K562 (cell line): ENCODE measurements around the gene PCDH11Y. TPM values are rescaled to one million over a fixed set of nuclear protein-coding genes. Genes with fewer than 3 reads are reported as not detected.
"Not testable (repeated sequence)": the region's sequence is repeated elsewhere in the genome, so short reads cannot be mapped to it uniquely, and the experiment has no call there.

Source experiments
- ATAC-seq: fragments of 200-7000 bp; cut with Tn5 transposase; 3 replicates; pipeline ENCODE4 v1.9.1; 2020; ENCODE audit warnings: moderate library complexity
- BruUV-seq: library from RNA; stranded (reverse); fragments of 400-500 nt; replicated peaks from 2 replicates; lab custom pipeline; 2021; lab: Mats Ljungman, UMichigan
- CTCF ChIA-PET: fragments of 300-600 bp; formaldehyde crosslinking; extraction: SDS; loops from one replicate; lab custom pipeline; 2021; ENCODE audit warnings: low intra/inter-chr PET ratio; lab: Yijun Ruan, JAX
- POLR2A ChIA-PET: fragments of 300-600, 350-650 bp; sonication (Branson Sonifier 250); formaldehyde crosslinking; extraction: SDS; loops from one replicate; lab custom pipeline; 2021; ENCODE audit warnings: antibody characterized with exemption, inconsistent platforms; lab: Yijun Ruan, JAX
- DNase-seq, 4 experiments: peaks; one replicate each; pipeline versions ENCODE4 v3.0.0 to v3.0.0-alpha.2; 2011 to 2018; ENCODE audit warnings: low spot score in 3 of 4, mixed read lengths in 3 of 4; ENCODE audit errors: extremely low read depth in 1 of 4
- FAIRE-seq: peaks from 2 replicates; lab custom pipeline; 2011; peaks lifted over from hg19 to GRCh38; lab: Jason Lieb, UNC
- H2AFZ ChIP-seq: 2 replicates; pipeline ENCODE4 v1.6.0; 2011; ENCODE audit warnings: low read depth, low read length, control low read depth, inconsistent platforms
- H3K27ac ChIP-seq: fragments of 200-600 bp; 3 replicates; pipeline ENCODE4 v1.8.0; 2011; ENCODE audit warnings: low read depth, mild to moderate bottlenecking, control low read depth, inconsistent platforms, low read length, moderate library complexity, mixed read lengths; ENCODE audit errors: extremely low read depth
- H3K27me3 ChIP-seq, 2 experiments: fragments of 300-600 bp in 1 of 2; 2 replicates in 1 of 2; 3 replicates in 1 of 2; pipeline versions ENCODE4 v1.6.0 to v1.8.0; 2011; ENCODE audit warnings: inconsistent platforms in 2 of 2, low read length in 2 of 2, mild to moderate bottlenecking in 1 of 2, mixed read lengths in 1 of 2, moderate library complexity in 1 of 2; ENCODE audit not compliant: control insufficient read depth in 2 of 2, insufficient read depth in 2 of 2
- H3K36me3 ChIP-seq: fragments of 300-600 bp; 3 replicates; pipeline ENCODE4 v1.8.0; 2011; ENCODE audit warnings: mild to moderate bottlenecking, low read length, inconsistent platforms; ENCODE audit not compliant: control insufficient read depth, insufficient read depth
- H3K4me1 ChIP-seq, 2 experiments: fragments of 200-600 bp in 1 of 2; replicated peaks in 1 of 2; 2 replicates in 1 of 2; 3 replicates in 1 of 2; pipeline versions ENCODE4 v1.5.1 to v1.8.0; 2011; ENCODE audit warnings: inconsistent platforms in 2 of 2, low read length in 2 of 2, mild to moderate bottlenecking in 1 of 2, mixed read lengths in 1 of 2, moderate library complexity in 1 of 2; ENCODE audit not compliant: control insufficient read depth in 2 of 2, insufficient read depth in 2 of 2
- H3K4me2 ChIP-seq: 2 replicates; pipeline ENCODE4 v1.6.1; 2011; ENCODE audit warnings: low read length, control low read depth, inconsistent platforms, mixed read lengths; ENCODE audit not compliant: insufficient read depth
- H3K4me3 ChIP-seq: fragments of 200-600 bp; sonication (generic), shearing (Covaris generic); 2 replicates; pipeline ENCODE4 v1.5.1; 2016; ENCODE audit warnings: control low read depth, inconsistent platforms
- H3K79me2 ChIP-seq: fragments of 200-600 bp; 3 replicates; pipeline ENCODE4 v1.8.0; 2011; ENCODE audit warnings: low read length, inconsistent platforms; ENCODE audit not compliant: control insufficient read depth, insufficient read depth
- H3K9ac ChIP-seq, 2 experiments: 2 replicates each; pipeline versions ENCODE4 v1.6.0 to v1.6.1; 2011; ENCODE audit warnings: low read depth in 2 of 2, low read length in 2 of 2, control low read depth in 1 of 2, inconsistent platforms in 1 of 2, mild to moderate bottlenecking in 1 of 2, mixed read lengths in 1 of 2; ENCODE audit not compliant: insufficient read depth in 1 of 2
- H3K9me1 ChIP-seq: one replicate; pipeline ENCODE4 v1.6.0; 2011; ENCODE audit warnings: inconsistent platforms, mild to moderate bottlenecking, low read length, moderate library complexity; ENCODE audit not compliant: control insufficient read depth, insufficient read depth
- H3K9me3 ChIP-seq: replicated peaks from 2 replicates; pipeline ENCODE4 v1.5.1; 2011; ENCODE audit warnings: low read depth, low read length, inconsistent platforms; ENCODE audit not compliant: control insufficient read depth, insufficient read depth
- H4K20me1 ChIP-seq: replicated peaks from 2 replicates; pipeline ENCODE4 v1.6.1; 2011; ENCODE audit warnings: low read length, inconsistent platforms, mixed read lengths; ENCODE audit not compliant: control insufficient read depth, insufficient read depth
- WGBS: fragments of 100-300 bp; shearing (Covaris generic); methylation state at CpG from one replicate; pipeline ENCODE4 v1.1.6; 2016; ENCODE audit warnings: low coverage, mixed read lengths; ENCODE audit not compliant: insufficient coverage; ENCODE audit errors: missing lambda C conversion rate; 5-methylcytosine and 5-hydroxymethylcytosine counted together
- in situ Hi-C: fragments of 300-500 bp; cut with MboI; formaldehyde crosslinking; loops from 4 replicates; pipeline ENCODE4 v1.15.0; 2018; ENCODE audit warnings: inconsistent platforms, mixed read lengths
- intact Hi-C: fragments of 100-400 bp; cut with micrococcal nuclease; formaldehyde crosslinking; loops from 2 replicates; pipeline ENCODE4 v1.14.2; 2022
- polyA plus RNA-seq, 8 experiments: library from polyadenylated mRNA; depleted of rRNA in 4 of 8; stranded (reverse) in 5 of 8; unstranded in 3 of 8; fragments of >200 nt; fragmentation: Nextera tagmentation in 2 of 8; fragmentation: Illumina TruSeq in 1 of 8; extraction: Ambion mirVana in 2 of 8; extraction: Trizol in 1 of 8; gene quantifications; 2 replicates each; pipeline versions ENCODE4 v1.2.1 to v1.2.3, GENCODE V29; 2011 to 2014; ENCODE audit warnings: inconsistent platforms in 1 of 8, missing spikeins in 1 of 8
- total RNA-seq, 7 experiments: library from RNA; depleted of rRNA in 6 of 7; stranded (reverse); fragments of >200 nt in 6 of 7; fragmentation: Illumina TruSeq in 2 of 7; extraction: Trizol in 2 of 7; gene quantifications; 2 replicates each; pipeline versions ENCODE4 v1.2.1 to v1.2.3, GENCODE V29; 2011 to 2021; ENCODE audit warnings: low replicate concordance in 1 of 7

PCDH11Y gene
- total and polyA plus RNA-seq, 9 of the 15 experiments (the other 6 are each of a cell fraction or from before 2014, with no cell fraction given): not detected

- H3K36me3 ChIP-seq, H3K27me3 ChIP-seq, H4K20me1 ChIP-seq, BruUV-seq, H3K27ac ChIP-seq, H3K79me2 ChIP-seq, H3K9me1 ChIP-seq, H3K4me3 ChIP-seq, in situ Hi-C loops, H3K9ac ChIP-seq, H2AFZ ChIP-seq, H3K4me1 ChIP-seq, FAIRE-seq, POLR2A ChIA-PET, DNase-seq, H3K4me2 ChIP-seq, intact Hi-C loops, ATAC-seq, H3K9me3 ChIP-seq, CTCF ChIA-PET: not testable (repeated sequence)
- WGBS: no CpG with 5 or more reads among the region's 2 CpGs
Measured at GRCh38 chrY:5679265-5679664, 679.2 kb downstream of the PCDH11Y start.

- BruUV-seq, POLR2A ChIA-PET, H2AFZ ChIP-seq, H3K4me1 ChIP-seq, H3K9me1 ChIP-seq, H3K79me2 ChIP-seq, DNase-seq, in situ Hi-C loops, H3K27me3 ChIP-seq, H3K4me2 ChIP-seq, H3K27ac ChIP-seq, H3K9ac ChIP-seq, intact Hi-C loops, H4K20me1 ChIP-seq, H3K9me3 ChIP-seq, H3K36me3 ChIP-seq, ATAC-seq, FAIRE-seq, H3K4me3 ChIP-seq, CTCF ChIA-PET: not testable (repeated sequence)
- no CpG with 5 or more reads among the region's 5 CpGs for WGBS
Measured at GRCh38 chrY:5708727-5709126, 708.6 kb downstream of the PCDH11Y start.

- H3K9me1 ChIP-seq, in situ Hi-C loops, DNase-seq, H3K9me3 ChIP-seq, H3K4me1 ChIP-seq, H2AFZ ChIP-seq, H3K27ac ChIP-seq, intact Hi-C loops, H3K79me2 ChIP-seq, H3K36me3 ChIP-seq, H4K20me1 ChIP-seq, H3K4me3 ChIP-seq, H3K27me3 ChIP-seq, H3K4me2 ChIP-seq, POLR2A ChIA-PET, ATAC-seq, H3K9ac ChIP-seq, FAIRE-seq, CTCF ChIA-PET, BruUV-seq: not testable (repeated sequence)
- WGBS: no CpG with 5 or more reads among the region's 1 CpG
Measured at GRCh38 chrY:5709788-5710381, 709.8 kb downstream of the PCDH11Y start.

- H3K9me3 ChIP-seq, H3K27me3 ChIP-seq, H3K79me2 ChIP-seq, ATAC-seq, CTCF ChIA-PET, in situ Hi-C loops, POLR2A ChIA-PET, H3K36me3 ChIP-seq, H3K4me2 ChIP-seq, H3K27ac ChIP-seq, BruUV-seq, FAIRE-seq, H3K4me1 ChIP-seq, H2AFZ ChIP-seq, H4K20me1 ChIP-seq, H3K9ac ChIP-seq, H3K4me3 ChIP-seq, DNase-seq, intact Hi-C loops, H3K9me1 ChIP-seq: not testable (repeated sequence)
- WGBS: no CpG with 5 or more reads among the region's 3 CpGs
Measured at GRCh38 chrY:5761403-5761802, 761.3 kb downstream of the PCDH11Y start.
